ENCODE measurements around the gene INPP5F.
"Not testable (repeated sequence)": the region's sequence is repeated elsewhere in the genome, so short reads cannot be mapped to it uniquely, and the experiment has no call there.

The INPP5F gene

DNA sequence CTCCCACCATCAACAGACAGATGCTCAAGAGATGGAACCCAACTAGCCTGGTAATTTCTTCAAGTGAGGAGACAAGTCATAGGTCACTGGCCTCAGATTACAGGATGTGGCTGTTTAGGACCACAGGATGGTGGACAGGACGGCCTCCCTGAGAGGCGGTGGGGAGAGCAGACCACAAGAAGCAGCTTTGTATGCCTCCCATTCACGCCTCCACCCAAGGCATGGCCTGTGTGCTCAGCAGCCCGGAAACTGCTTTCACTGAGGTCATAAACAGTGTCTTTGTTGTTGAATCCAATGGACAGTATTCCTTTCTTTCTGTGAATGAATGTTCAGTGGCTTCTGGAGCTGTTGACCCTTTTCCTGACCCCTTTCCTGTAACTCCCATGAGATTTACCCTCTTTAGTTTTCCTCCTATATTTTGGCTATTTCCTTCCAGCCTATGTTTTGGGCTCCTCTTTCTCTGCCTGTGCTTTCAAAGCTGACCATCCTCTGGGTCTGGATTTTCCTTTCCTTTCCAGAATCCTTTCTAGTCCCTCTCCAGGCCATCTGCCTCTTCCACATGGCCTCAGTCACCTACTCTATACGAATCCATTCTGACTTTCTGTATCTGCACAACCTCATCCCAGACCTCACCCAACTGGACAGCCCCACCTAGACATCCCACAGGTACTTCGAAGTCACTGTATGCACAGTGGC lies 32.4 kb upstream of the INPP5F start:
- ATAC-seq (replicated peaks) (peak; percentile 85 to 89), DNase-seq (no peak)
- Mint-ChIP-seq H3K9me3 (peaks cover 7 to 12% of the 10 kb centered on the region in 2 donors), H3K27ac (peak overlapping the region; percentile 78), H3K27me3 (no peaks in the 10 kb centered on the region), H3K36me3 (peaks cover 4 to 6% of the 10 kb centered on the region in 2 donors), H3K4me1 (peaks cover 36 to 57% of the 10 kb centered on the region in 2 donors), H3K4me3 (peak overlapping the region in 1 of 2 donors; percentile 11)

DNA sequence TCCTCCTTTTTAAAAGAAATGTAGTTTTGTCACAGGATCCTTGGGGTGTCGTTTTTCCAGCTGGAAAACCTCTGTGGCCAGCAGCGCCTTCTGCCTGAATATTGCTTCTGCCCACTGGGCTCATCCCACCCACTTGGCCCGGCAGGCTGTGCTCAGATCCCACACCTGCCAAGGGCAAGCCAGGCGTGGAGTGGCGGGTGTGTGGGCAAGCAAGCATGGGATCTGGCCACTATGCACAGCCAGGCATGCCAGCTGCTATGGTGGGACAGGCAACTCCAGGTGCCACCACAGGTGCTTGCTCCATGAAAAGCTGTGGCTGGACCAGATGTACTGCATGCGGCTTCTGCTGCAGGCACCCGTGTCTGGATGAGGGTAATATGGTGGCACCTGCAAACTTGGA lies 31.2 kb upstream of the INPP5F start:
- Mint-ChIP-seq H3K4me3 (no peak overlapping the region), H3K4me1 (peaks cover 36 to 60% of the 10 kb centered on the region in 2 donors), H3K27me3 (no peaks in the 10 kb centered on the region), H3K36me3 (peaks cover 7 to 12% of the 10 kb centered on the region in 2 donors), H3K9me3 (peaks cover 4 to 13% of the 10 kb centered on the region in 2 donors), H3K27ac (peak overlapping the region; percentile 31)
- DNase-seq, result no peak
- ATAC-seq (replicated peaks), result no peak

DNA sequence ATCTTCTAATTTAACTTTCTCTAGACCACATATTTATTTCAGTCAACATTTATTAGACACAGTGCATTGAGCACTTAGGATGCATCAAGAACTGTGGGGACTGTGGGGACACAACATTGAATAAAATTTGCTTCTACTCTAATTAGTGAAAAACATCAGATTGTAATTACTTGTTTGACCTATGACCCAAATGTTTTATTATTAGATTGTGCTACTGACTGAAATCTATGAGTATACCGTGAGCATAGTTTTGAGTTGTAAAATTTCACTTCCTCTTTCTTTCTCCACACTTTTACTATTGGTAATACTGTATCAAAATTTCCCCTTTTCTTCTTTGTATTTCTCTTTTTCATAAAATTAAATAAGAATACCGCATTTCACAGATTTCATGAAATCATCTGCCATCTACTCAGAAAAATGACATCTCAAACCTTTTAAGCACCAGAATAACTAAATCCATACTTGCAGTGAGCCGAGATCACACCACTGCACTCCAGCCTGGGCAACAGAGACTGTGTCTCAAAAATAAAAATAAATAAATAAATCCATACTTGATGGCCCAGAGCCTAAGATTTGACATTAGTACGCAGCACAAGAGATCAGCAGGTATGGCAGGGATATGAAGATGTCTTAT lies 25.4 kb upstream of the INPP5F start:
- peaks cover 12 to 16% of the 10 kb centered on the region in 2 donors for H3K9me3 Mint-ChIP-seq
- peak overlapping the region; percentile 98 for H3K27ac Mint-ChIP-seq
- ATAC-seq (replicated peaks), result peak; percentile 57 to 69
- DNase-seq, result no peak
- peak overlapping the region; percentile 39 to 63 for H3K4me3 Mint-ChIP-seq
- no peaks in the 10 kb centered on the region for H3K27me3 Mint-ChIP-seq
- H3K36me3 Mint-ChIP-seq, result peaks cover 23 to 41% of the 10 kb centered on the region in 2 donors
- peaks cover 47 to 77% of the 10 kb centered on the region in 2 donors for H3K4me1 Mint-ChIP-seq

DNA sequence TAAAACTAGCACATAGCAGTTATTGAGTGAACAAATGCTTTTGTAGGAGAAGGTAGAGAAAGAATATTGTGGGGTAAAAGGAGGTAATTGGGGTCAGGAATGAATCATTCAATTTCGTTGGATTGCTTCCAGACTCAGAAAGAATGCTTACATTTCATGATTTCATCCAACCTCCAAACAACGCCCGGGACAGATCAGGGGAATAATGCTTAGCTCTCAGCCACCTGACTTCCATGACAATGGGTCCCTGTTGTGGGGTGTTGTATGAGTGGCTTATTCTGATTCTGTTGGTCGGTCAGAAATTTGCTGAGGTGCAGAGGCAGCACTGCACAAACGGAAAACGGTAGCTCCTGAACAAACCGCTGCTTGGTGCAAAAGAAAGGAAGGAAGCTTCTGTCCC lies 24.0 kb upstream of the INPP5F start:
- peak overlapping the region; percentile 98 for H3K27ac Mint-ChIP-seq
- peaks cover 51 to 81% of the 10 kb centered on the region in 2 donors for H3K4me1 Mint-ChIP-seq
- ATAC-seq (replicated peaks), result no peak
- peaks cover 31 to 53% of the 10 kb centered on the region in 2 donors for H3K36me3 Mint-ChIP-seq
- no peaks in the 10 kb centered on the region for H3K27me3 Mint-ChIP-seq
- H3K4me3 Mint-ChIP-seq, result no peak overlapping the region
- H3K9me3 Mint-ChIP-seq, result peaks cover 19 to 25% of the 10 kb centered on the region in 2 donors
- DNase-seq, result no peak

DNA sequence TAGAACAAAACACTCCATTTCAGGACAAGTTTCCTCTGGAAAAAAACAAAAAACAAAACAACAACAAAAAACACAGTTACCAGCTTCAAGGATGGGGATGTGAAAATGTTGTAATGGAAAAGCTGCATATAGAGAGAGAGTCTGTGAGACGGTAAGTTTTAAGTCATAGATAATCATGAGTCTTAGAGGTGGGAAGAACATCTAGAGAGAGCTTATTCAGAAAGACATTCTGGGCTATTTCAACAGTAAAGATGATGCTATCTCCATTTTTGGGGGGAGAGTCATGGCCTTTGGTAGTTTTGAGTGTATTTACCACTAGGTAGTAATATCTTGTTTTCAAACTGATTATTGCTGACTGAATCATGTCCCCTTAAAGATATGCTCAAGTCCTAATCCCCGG lies 23.3 kb upstream of the INPP5F start:
- peak overlapping the region; percentile 98 for H3K27ac Mint-ChIP-seq
- H3K4me1 Mint-ChIP-seq, result peaks cover 57 to 88% of the 10 kb centered on the region in 2 donors

DNA sequence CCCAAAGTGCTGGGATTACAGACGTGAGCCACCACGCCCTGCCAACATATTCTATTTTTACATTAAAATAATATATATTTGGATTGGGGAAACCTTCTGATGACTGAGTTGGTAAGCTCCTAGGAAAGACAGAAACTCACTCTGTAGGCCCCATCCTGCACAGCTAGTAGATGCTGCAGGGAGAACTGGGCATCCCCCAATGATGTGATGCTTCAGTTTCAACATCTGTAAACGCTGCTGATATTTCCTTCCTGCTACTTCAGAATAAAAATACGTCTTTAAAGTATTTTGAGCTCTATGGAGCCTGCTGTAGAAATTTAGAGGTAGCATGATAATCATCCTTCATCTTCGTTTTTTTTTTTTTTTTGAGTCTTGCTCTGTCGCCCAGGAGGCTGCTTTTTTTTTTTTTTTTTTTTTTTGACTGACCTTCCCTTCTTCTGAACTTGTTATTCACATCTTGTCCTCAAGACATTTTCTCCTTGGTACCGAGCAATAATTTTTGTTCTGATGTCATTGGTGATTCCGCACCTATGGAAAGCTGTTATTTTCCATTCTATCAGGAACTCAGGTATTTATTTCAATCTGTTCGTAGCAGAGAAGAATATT lies 21.8 kb upstream of the INPP5F start:
- Mint-ChIP-seq H3K27me3 (no peaks in the 10 kb centered on the region), H3K9me3 (peaks cover 25% of the 10 kb centered on the region in 2 donors), H3K27ac (peak overlapping the region; percentile 100), H3K4me1 (peaks cover 51 to 90% of the 10 kb centered on the region in 2 donors), H3K36me3 (peaks cover 38 to 57% of the 10 kb centered on the region in 2 donors), H3K4me3 (peak overlapping the region; percentile 77 to 80)
- DNase-seq, result peak; percentile 50
- peak; percentile 47 to 50 for ATAC-seq (replicated peaks)

More for the DNA sequence above, 23.3 kb upstream of the INPP5F start:
- no peak for DNase-seq
- Mint-ChIP-seq H3K4me3 (peak overlapping the region; percentile 5 to 63), H3K27me3 (no peaks in the 10 kb centered on the region), H3K9me3 (peaks cover 25 to 29% of the 10 kb centered on the region in 2 donors), H3K36me3 (peaks cover 38 to 59% of the 10 kb centered on the region in 2 donors)
- ATAC-seq (replicated peaks), result peak; percentile 19 to 28

DNA sequence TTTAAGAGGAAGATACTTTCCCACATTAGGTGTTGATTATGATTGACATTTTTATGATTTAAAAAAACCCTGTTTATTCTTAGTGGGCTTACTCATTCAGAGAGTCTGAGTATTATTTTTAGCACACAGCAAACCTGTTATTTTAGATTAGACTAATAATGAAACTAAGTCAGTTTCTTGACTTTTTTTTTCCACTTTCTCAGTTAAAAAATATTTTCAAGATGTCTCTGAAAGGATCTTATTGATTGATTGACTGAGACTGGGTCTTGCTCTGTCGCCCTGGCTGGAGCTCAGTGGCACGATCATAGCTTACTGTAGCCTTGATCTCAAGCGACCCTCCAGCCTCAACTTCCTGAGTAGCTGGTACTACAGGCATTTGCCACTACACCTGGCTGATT lies 20.4 kb upstream of the INPP5F start:
- peaks cover 28 to 29% of the 10 kb centered on the region in 2 donors for H3K9me3 Mint-ChIP-seq

DNA sequence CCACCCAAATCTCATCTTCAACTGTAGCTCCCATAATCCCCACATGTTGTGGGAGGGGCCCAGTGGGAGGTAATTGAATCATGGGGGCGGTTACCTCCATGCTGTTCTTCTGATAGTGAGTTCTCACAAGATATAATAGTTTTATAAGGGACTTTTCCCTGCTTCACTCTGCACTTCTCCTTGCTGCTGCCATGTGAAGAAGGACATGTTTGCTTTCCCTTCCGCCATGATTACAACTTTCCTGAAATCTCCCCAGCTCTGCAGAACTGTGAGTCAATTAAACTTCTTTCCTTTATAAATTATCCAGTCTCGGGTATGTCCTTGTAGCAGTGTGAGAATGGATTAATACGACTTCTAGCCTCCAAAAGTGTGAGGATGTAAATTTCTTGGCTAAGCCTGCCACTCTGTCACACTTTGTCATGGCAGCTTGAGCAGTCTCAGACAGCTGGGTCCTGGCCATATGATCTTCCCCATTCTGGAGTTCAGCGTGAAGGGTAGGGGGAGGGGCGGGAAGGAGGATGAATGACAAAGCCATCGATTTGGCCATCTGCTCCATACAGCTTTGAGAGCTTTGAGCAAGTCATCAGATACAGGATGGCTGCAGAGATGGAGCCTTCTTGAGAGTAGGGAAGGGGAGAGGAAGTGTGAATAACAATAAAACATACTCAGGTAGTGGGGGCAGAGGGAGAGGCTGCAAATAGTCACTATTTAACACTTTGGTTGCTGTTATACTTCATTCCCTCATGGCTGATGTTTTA lies 19.1 kb upstream of the INPP5F start:
- Mint-ChIP-seq H3K36me3 (peaks cover 44 to 70% of the 10 kb centered on the region in 2 donors), H3K4me1 (peaks cover 59 to 82% of the 10 kb centered on the region in 2 donors), H3K9me3 (peaks cover 32% of the 10 kb centered on the region in 2 donors), H3K27me3 (no peaks in the 10 kb centered on the region), H3K27ac (peak overlapping the region; percentile 100), H3K4me3 (peak overlapping the region; percentile 46 to 47)
- no peak for DNase-seq
- no peak for ATAC-seq (replicated peaks)

More for the DNA sequence above, 20.4 kb upstream of the INPP5F start:
- no peak for DNase-seq
- Mint-ChIP-seq H3K27ac (peak overlapping the region; percentile 100), H3K4me3 (peak overlapping the region; percentile 77 to 80), H3K36me3 (peaks cover 43 to 69% of the 10 kb centered on the region in 2 donors), H3K4me1 (peaks cover 59 to 91% of the 10 kb centered on the region in 2 donors), H3K27me3 (no peaks in the 10 kb centered on the region)
- peak; percentile 40 to 48 for ATAC-seq (replicated peaks)

DNA sequence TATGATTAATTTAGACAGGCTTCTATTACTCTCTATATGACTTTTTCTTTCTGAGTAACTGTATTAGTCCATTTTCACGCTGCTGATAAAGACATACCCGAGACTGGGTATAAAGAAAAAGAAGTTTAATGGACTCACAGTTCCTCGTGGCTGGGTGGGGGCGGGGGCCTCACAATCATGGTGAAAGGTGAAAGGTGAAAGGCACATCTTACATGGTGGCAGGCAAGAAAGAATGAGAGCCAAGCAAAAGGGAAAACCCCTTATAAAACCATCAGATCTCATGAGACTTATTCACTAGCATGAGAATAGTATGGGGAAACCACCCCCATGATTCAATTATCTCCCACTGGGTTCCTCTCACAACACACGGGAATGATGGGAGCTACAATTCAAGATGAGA lies 18.5 kb upstream of the INPP5F start:
- not testable (repeated sequence) for H3K27me3 Mint-ChIP-seq, DNase-seq
- peak overlapping the region; percentile 100 for H3K27ac Mint-ChIP-seq
- H3K4me1 Mint-ChIP-seq, result peaks cover 52 to 75% of the 10 kb centered on the region in 2 donors
- H3K36me3 Mint-ChIP-seq, result peaks cover 49 to 69% of the 10 kb centered on the region in 2 donors
- peak overlapping the region; percentile 63 to 82 for H3K4me3 Mint-ChIP-seq
- ATAC-seq (replicated peaks), result peak; percentile 2 to 7
- H3K9me3 Mint-ChIP-seq, result peaks cover 29 to 33% of the 10 kb centered on the region in 2 donors

DNA sequence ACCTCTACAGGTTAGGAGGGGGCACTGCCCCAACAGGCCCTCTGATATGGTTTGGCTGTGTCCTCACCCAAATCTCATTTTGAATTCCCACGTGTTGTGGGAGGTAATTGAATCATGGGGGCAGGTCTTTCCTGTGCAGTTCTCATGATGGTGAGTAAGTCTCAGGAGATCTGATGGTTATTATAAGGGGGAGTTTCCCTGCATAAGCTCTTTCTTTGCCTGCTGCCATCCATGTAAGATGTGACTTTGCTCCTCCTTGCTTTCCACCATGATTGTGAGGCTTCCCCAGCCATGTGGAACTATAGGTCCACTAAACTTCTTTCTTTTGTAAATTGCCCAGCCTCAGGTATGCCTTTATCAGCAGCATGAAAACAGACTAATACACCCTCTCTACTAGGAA lies 14.9 kb upstream of the INPP5F start:
- not testable (repeated sequence) for ATAC-seq (replicated peaks); H3K27me3 Mint-ChIP-seq; DNase-seq; H3K4me3 Mint-ChIP-seq
- Mint-ChIP-seq H3K27ac (peak overlapping the region; percentile 100), H3K4me1 (peaks cover 42 to 65% of the 10 kb centered on the region in 2 donors), H3K9me3 (peaks cover 25 to 26% of the 10 kb centered on the region in 2 donors), H3K36me3 (peaks cover 32 to 53% of the 10 kb centered on the region in 2 donors)

DNA sequence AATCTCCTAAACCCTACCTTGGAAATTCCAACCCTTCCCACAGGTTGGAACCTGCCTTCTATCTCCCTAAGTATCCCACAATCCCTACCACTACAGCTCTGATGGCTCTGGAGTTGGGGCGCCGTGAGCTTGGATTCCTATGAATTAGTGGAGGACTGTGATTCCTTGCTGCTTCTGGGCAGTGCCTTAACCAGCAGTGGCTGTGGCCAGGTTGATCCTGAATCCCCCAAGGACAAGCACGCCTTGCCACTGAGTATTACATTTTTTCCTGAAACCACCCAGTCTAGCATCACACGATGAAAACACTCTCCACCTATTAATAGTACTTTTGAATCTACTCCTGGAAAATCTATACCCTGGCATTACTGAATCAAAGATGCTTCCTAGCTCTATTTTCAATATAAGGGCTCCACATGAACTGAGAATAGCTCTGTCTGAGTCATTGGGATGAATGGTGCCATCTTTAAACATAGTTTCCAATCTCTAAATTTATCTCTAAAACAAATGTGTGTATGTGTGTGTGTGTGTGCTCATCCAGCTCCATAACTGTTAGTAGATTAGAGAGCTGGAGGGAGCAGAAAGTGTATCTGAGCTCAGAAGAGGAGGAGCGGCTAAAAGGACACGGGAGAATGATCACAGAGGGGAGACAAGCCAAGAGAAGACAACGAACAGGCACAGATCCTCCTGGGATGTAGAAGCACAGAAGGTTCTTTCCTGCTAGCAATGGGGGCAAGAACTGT lies 11.9 kb upstream of the INPP5F start:
- Mint-ChIP-seq H3K27me3 (no peaks in the 10 kb centered on the region), H3K36me3 (peaks cover 15 to 31% of the 10 kb centered on the region in 2 donors), H3K9me3 (peaks cover 11 to 12% of the 10 kb centered on the region in 2 donors), H3K27ac (no peak overlapping the region), H3K4me1 (peaks cover 30 to 44% of the 10 kb centered on the region in 2 donors), H3K4me3 (no peak overlapping the region)
- DNase-seq (no peak), ATAC-seq (replicated peaks) (no peak)

DNA sequence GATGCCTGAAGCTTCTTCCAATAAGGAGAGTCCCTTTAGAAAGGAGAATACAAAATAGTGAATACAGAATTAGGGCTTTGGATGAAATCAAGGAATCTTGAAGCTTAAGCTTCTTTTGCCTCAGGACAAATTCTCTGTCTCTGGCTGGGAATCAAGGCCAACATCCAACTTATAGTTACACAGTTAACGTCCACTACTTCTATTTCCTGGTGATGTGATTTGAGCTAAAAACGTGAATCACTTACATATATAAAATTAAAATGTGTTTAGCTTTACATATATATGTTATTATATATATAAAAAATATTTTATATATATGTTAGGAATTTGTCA lies 11.4 kb upstream of the INPP5F start:
- DNase-seq, result no peak
- H3K4me3 Mint-ChIP-seq, result no peak overlapping the region
- peaks cover 11 to 12% of the 10 kb centered on the region in 2 donors for H3K9me3 Mint-ChIP-seq
- H3K27me3 Mint-ChIP-seq, result no peaks in the 10 kb centered on the region
- H3K27ac Mint-ChIP-seq, result no peak overlapping the region
- ATAC-seq (replicated peaks), result no peak
- peaks cover 13 to 26% of the 10 kb centered on the region in 2 donors for H3K36me3 Mint-ChIP-seq
- peaks cover 24 to 44% of the 10 kb centered on the region in 2 donors for H3K4me1 Mint-ChIP-seq
